Subcutaneous adipose tissue (tissue), 4 donors: ENCODE results near the gene TKT. TPM values are rescaled to one million over a fixed set of nuclear protein-coding genes. Genes with fewer than 3 reads are reported as not detected.

Experiments
- total RNA-seq, 4 donors: library from RNA; depleted of rRNA; stranded (reverse); fragments of >200 nt; gene quantifications; one replicate each; pipeline ENCODE4 v1.1.0, GENCODE V29; 2016
- TF ChIP-seq, protein P1 (sequence below): fragments of 450-650 bp; IDR thresholded peaks from one replicate; pipeline ENCODE4 v1.5.1; 2016; ENCODE audit warnings: low read depth, mild to moderate bottlenecking, control low read depth, antibody characterized with exemption, moderate library complexity

TKT gene
- total RNA-seq, 4 donors from 2014 or later = 146 to 529 (median 287) TPM

DNA sequence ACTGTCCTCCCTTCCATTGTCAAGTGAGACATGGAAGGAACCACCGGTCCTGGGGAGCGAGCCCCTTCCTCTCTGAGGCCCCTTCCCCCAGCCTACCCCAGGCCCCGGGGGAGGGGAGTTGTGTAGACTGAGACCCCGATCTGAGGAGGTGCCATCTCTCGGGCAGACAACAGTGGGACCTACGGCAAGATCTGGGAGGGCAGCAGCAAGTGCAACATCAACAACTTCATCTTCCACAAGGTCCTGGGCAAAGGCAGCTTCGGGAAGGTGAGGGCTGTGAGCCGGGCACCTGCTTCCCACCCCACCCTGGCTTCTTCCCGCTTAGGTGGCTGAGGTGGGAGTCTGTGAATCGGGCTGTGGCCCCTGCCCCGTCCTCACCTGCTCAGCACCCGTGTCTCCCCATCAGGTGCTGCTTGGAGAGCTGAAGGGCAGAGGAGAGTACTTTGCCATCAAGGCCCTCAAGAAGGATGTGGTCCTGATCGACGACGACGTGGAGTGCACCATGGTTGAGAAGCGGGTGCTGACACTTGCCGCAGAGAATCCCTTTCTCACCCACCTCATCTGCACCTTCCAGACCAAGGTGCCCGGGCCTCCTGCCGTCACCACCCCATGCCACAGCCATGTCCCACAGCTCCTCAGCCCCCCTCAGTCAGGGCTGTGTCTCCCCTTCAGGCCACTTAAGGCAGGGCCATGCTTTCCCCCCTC is 69.9 kb downstream of the TKT start:
- TF ChIP-seq, protein P1, sequence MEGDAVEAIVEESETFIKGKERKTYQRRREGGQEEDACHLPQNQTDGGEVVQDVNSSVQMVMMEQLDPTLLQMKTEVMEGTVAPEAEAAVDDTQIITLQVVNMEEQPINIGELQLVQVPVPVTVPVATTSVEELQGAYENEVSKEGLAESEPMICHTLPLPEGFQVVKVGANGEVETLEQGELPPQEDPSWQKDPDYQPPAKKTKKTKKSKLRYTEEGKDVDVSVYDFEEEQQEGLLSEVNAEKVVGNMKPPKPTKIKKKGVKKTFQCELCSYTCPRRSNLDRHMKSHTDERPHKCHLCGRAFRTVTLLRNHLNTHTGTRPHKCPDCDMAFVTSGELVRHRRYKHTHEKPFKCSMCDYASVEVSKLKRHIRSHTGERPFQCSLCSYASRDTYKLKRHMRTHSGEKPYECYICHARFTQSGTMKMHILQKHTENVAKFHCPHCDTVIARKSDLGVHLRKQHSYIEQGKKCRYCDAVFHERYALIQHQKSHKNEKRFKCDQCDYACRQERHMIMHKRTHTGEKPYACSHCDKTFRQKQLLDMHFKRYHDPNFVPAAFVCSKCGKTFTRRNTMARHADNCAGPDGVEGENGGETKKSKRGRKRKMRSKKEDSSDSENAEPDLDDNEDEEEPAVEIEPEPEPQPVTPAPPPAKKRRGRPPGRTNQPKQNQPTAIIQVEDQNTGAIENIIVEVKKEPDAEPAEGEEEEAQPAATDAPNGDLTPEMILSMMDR = no peak

DNA sequence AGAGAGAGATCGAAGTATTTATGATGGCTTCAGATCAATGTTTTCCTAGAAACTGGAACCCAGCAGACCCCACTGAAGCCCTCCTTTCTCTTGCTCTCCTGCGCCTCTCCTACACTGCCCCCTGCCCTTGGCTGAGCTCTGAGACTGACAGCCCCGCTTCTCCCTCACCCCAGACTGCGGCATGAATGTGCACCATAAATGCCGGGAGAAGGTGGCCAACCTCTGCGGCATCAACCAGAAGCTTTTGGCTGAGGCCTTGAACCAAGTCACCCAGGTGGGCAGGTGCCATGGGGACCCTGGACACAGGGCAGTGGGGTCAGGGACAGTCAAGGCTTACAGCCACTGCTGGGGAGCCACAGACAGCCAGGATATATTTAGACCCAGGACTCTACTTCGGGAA is 71.1 kb downstream of the TKT start:
- TF ChIP-seq, protein P1 = no peak

DNA sequence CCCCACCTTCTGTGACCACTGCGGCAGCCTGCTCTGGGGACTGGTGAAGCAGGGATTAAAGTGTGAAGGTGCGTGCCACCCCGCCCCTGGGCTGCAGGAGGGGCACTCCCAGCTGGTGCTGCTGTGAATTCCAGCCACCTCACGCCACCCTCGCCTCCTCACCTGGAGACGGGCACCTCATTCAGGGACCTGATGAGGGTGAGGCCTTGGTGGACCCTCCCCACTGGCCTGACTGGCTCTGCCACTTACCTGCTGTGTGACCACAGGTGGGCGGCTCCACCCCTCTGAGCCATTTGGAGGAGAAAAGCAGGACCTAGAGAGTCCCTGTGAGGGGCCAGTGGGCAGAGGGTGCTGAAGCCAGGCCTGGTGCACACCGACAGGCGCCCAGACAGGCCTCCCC is 72.3 kb downstream of the TKT start:
- TF ChIP-seq, protein P1 = no peak

DNA sequence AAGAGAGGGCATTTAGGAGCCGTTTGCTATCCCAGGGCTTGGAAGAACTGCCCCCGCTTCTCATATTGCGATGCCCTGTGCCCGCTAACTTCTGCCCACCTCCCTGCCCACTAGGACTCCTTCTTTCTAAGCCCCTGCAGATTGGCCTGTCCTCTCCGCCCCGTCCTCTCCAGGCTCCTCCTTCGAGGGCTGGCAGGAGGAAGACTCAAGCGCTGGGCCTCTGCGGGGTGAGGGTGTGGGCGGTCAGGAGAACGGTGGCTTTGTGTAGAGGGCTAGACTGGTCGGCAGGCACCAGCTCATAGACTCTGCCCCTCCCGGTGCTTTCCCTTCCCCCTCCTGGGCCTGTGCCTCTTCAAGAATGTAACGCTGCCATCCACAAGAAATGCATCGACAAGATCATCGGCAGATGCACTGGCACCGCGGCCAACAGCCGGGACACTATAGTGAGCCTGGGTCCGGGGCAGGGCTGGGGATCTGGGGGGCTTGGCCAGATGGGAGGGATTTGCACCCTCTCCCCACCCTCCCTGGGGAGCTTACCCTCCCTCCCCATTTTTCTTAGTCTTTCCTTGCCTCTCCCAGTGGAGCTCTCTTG is 73.0 kb downstream of the TKT start:
- TF ChIP-seq, protein P1 = no peak

DNA sequence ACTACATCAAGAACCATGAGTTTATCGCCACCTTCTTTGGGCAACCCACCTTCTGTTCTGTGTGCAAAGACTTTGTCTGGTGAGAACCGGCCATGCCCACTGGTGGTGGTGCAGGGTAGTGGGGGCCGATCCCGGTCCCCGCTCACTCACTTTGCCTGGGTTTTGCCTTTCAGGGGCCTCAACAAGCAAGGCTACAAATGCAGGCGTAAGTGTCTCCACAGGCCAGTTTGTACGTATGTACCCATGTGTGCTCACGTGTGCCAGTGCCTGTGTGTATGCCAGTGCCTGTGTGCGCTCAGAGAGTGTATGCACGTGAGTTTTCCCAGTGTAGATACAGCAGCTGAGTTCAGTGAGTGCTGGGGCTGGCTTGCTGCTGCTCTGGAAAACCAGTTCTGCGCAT is 74.3 kb downstream of the TKT start:
- TF ChIP-seq, protein P1 = no peak

DNA sequence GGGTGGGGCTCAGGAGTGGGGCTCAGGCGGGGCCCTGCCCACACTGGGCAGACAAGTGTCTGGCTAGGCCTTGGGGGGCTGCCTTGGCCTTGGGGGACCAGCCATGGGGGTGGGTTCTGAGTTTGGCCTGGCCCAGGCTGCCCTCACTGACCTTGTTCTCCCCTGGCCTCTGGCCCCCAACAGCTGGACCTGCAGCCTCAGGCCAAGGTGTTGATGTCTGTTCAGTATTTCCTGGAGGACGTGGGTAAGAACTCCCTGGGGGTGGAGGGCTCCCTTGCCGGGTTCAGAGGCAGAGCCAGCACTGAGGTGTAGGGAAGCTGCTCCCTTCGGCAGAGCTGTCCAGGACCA is 74.8 kb downstream of the TKT start:
- TF ChIP-seq, protein P1 = no peak

DNA sequence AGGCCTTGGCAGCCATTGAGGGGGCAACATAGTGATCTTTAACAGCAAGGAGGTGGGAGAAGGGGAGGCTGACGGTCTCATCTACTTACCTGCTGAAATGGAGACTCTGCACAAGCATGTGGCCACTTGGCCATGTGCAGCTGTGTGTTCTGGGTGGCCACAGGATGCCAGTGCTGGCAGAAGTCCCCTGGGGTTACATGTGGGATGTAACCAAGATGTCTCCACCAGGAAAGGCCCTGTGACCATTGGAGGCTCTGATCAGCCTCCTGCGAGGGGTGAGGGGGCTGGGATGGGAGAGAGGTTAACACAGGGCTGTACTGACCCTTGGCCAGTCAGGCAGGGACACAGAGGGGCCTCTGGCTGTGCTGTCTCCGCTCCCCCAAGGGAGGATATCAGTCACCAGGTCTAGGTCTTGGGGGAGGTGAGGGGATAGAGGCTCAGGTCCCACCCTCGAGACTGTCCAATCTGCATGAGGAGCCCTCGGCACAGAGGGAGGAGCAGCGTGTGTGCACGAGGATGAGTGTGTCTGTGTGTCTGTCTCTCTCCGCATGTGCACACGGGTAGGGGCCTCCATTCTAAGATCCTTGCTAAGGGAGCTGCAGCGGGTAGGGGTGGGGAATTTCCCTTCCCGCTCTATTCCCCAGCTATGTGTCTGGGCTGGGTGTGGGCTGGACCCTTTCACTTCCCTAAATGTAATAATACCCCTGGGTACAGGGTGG is 75.4 kb downstream of the TKT start:
- TF ChIP-seq, protein P1 = no peak
